H9 (cell line): ENCODE results near the gene ARHGAP26. TPM values are rescaled to one million over a fixed set of nuclear protein-coding genes. Genes with fewer than 3 reads are reported as not detected.

Experiments
- DNase-seq: peaks from one replicate; pipeline ENCODE4 v3.0.0-alpha.2; 2017
- H2AFZ ChIP-seq: one replicate; pipeline ENCODE4 v1.6.1; 2013; ENCODE audit warnings: mild to moderate bottlenecking, low read length, control low read depth, moderate library complexity
- H2AK5ac ChIP-seq: 2 replicates; pipeline ENCODE4 v1.6.1; 2013; ENCODE audit warnings: low read length, control low read depth, mixed read lengths; ENCODE audit not compliant: insufficient read length
- H2BK120ac ChIP-seq: one replicate; pipeline ENCODE4 v1.6.1; 2013; ENCODE audit warnings: low read depth, mild to moderate bottlenecking, low read length, control low read depth, inconsistent platforms; ENCODE audit not compliant: poor library complexity, severe bottlenecking
- H2BK12ac ChIP-seq: 2 replicates; pipeline ENCODE4 v1.6.1; 2013; ENCODE audit warnings: low read length, control low read depth, mixed read lengths, low read depth; ENCODE audit not compliant: insufficient read length
- H2BK15ac ChIP-seq: 2 replicates; pipeline ENCODE4 v1.6.1; 2013; ENCODE audit warnings: low read depth, low read length, control low read depth
- H2BK20ac ChIP-seq: one replicate; pipeline ENCODE4 v1.6.1; 2013; ENCODE audit warnings: low read depth, mild to moderate bottlenecking, low read length, control low read depth, inconsistent platforms; ENCODE audit not compliant: poor library complexity, severe bottlenecking
- H2BK5ac ChIP-seq: 2 replicates; pipeline ENCODE4 v1.6.1; 2013; ENCODE audit warnings: low read length, control low read depth, mixed read lengths; ENCODE audit not compliant: insufficient read length
- H3K14ac ChIP-seq: 2 replicates; pipeline ENCODE4 v1.6.1; 2013; ENCODE audit warnings: low read length, control low read depth; ENCODE audit not compliant: insufficient read depth
- H3K18ac ChIP-seq: 2 replicates; pipeline ENCODE4 v1.6.1; 2013; ENCODE audit warnings: low read depth, mild to moderate bottlenecking, mixed read lengths, low read length, control low read depth; ENCODE audit not compliant: insufficient read length
- H3K23ac ChIP-seq: 2 replicates; pipeline ENCODE4 v1.6.1; 2013; ENCODE audit warnings: low read length, control low read depth, mixed read lengths, low read depth; ENCODE audit not compliant: insufficient read length
- H3K23me2 ChIP-seq: 2 replicates; pipeline ENCODE4 v1.6.1; 2013; ENCODE audit warnings: low read depth, mild to moderate bottlenecking, mixed read lengths, low read length, control low read depth; ENCODE audit not compliant: insufficient read length, poor library complexity, severe bottlenecking
- H3K27ac ChIP-seq: 2 replicates; pipeline ENCODE4 v1.5.1; 2013; ENCODE audit warnings: low read length, control low read depth, mixed read lengths, low read depth; ENCODE audit not compliant: insufficient read length
- H3K27me3 ChIP-seq: 2 replicates; pipeline ENCODE4 v1.6.1; 2013; ENCODE audit warnings: low read length, control low read depth, inconsistent platforms; ENCODE audit not compliant: insufficient read depth
- H3K4ac ChIP-seq: 2 replicates; pipeline ENCODE4 v1.6.1; 2013; ENCODE audit warnings: low read depth, mild to moderate bottlenecking, control low read depth, inconsistent platforms, low read length, moderate library complexity
- H3K4me1 ChIP-seq: 2 replicates; pipeline ENCODE4 v1.6.1; 2013; ENCODE audit warnings: low read length, control low read depth, inconsistent platforms; ENCODE audit not compliant: insufficient read depth
- H3K4me2 ChIP-seq: 2 replicates; pipeline ENCODE4 v1.6.1; 2013; ENCODE audit warnings: low read length, control low read depth, mixed read lengths; ENCODE audit not compliant: insufficient read length, insufficient read depth
- H3K56ac ChIP-seq: 2 replicates; pipeline ENCODE4 v1.6.1; 2013; ENCODE audit warnings: low read depth, mild to moderate bottlenecking, mixed read lengths, low read length, control low read depth; ENCODE audit not compliant: insufficient read length
- H3K79me1 ChIP-seq: 2 replicates; pipeline ENCODE4 v1.6.1; 2013; ENCODE audit warnings: low read depth, mild to moderate bottlenecking, moderate library complexity, low read length, control low read depth, inconsistent platforms; ENCODE audit not compliant: insufficient read depth, poor library complexity, severe bottlenecking
- H3K79me2 ChIP-seq: 2 replicates; pipeline ENCODE4 v1.6.1; 2013; ENCODE audit warnings: low read length, control low read depth, inconsistent platforms; ENCODE audit not compliant: insufficient read depth
- H3K9ac ChIP-seq: 2 replicates; pipeline ENCODE4 v1.6.1; 2013; ENCODE audit warnings: low read length, control low read depth, mixed read lengths; ENCODE audit not compliant: insufficient read length; ENCODE audit errors: extremely low read depth
- H3K9me3 ChIP-seq: one replicate; pipeline ENCODE4 v1.6.1; 2013; ENCODE audit warnings: low read depth, low read length, inconsistent platforms; ENCODE audit not compliant: control insufficient read depth
- H3T11ph ChIP-seq: one replicate; pipeline ENCODE4 v1.6.1; 2013; ENCODE audit warnings: mild to moderate bottlenecking, low read length, control low read depth, inconsistent platforms
- H4K20me1 ChIP-seq: one replicate; pipeline ENCODE4 v1.6.1; 2013; ENCODE audit not compliant: control insufficient read depth, insufficient read length, insufficient read depth
- H4K5ac ChIP-seq: 2 replicates; pipeline ENCODE4 v1.6.1; 2013; ENCODE audit warnings: low read depth, mild to moderate bottlenecking, mixed read lengths, low read length, control low read depth; ENCODE audit not compliant: insufficient read length
- H4K8ac ChIP-seq: replicated peaks from 2 replicates; pipeline ENCODE4 v1.6.1; 2013; ENCODE audit warnings: low read length, control low read depth, mixed read lengths, low read depth; ENCODE audit not compliant: insufficient read length
- H4K91ac ChIP-seq: 2 replicates; pipeline ENCODE4 v1.6.1; 2013; ENCODE audit warnings: low read depth, mild to moderate bottlenecking, moderate library complexity, mixed read lengths, low read length, control low read depth; ENCODE audit not compliant: insufficient read length
- H3K27ac Mint-ChIP-seq, 3 experiments: 2 replicates in 2 of 3; 3 replicates in 1 of 3; pipeline ENCODE4 v1.8.0; 2020 to 2021; ENCODE audit warnings: mixed read lengths in 3 of 3, mild to moderate bottlenecking in 1 of 3, moderate library complexity in 1 of 3
- H3K27me3 Mint-ChIP-seq: 2 replicates; pipeline ENCODE4 v1.8.0; 2021; ENCODE audit warnings: low read depth, mild to moderate bottlenecking, moderate library complexity, mixed read lengths
- H3K36me3 Mint-ChIP-seq, 3 experiments: 2 replicates in 2 of 3; 3 replicates in 1 of 3; pipeline ENCODE4 v1.8.0; 2020 to 2021; ENCODE audit warnings: low read depth in 3 of 3, mixed read lengths in 3 of 3; ENCODE audit not compliant: insufficient read depth in 1 of 3
- H3K4me1 Mint-ChIP-seq, 2 experiments: 2 replicates each; pipeline ENCODE4 v1.8.0; 2020; ENCODE audit warnings: mixed read lengths in 2 of 2
- H3K4me3 Mint-ChIP-seq, 2 experiments: 2 replicates in 1 of 2; 3 replicates in 1 of 2; pipeline ENCODE4 v1.8.0; 2020 to 2021; ENCODE audit warnings: mild to moderate bottlenecking in 2 of 2, mixed read lengths in 2 of 2, moderate library complexity in 1 of 2
- H3K9me3 Mint-ChIP-seq, 2 experiments: 2 replicates in 1 of 2; 3 replicates in 1 of 2; pipeline ENCODE4 v1.8.0; 2020; ENCODE audit warnings: mild to moderate bottlenecking in 2 of 2, mixed read lengths in 2 of 2, moderate library complexity in 1 of 2
- CTCF ChIP-seq: fragments of 200-600 bp; sonication (generic); conservative IDR thresholded peaks from 3 replicates; pipeline ENCODE4 v1.8.0; 2021; ENCODE audit warnings: antibody characterized with exemption, mild to moderate bottlenecking
- WGBS: extraction: QIAGEN DNeasy Blood & Tissue Kit; methylation state at CpG from one replicate; pipeline ENCODE4 v1.1.7; 2013; ENCODE audit warnings: missing lambda C conversion rate, low lambda C conversion rate, mixed read lengths; ENCODE audit not compliant: insufficient read length; ENCODE audit errors: extremely low coverage; 5-methylcytosine and 5-hydroxymethylcytosine counted together
- total RNA-seq: library from RNA; stranded (reverse); gene quantifications from 2 replicates; pipeline ENCODE4 v1.2.1, GENCODE V29; 2021

ARHGAP26 gene
- total RNA-seq, 1 experiment from 2014 or later: 13.8 TPM

DNA sequence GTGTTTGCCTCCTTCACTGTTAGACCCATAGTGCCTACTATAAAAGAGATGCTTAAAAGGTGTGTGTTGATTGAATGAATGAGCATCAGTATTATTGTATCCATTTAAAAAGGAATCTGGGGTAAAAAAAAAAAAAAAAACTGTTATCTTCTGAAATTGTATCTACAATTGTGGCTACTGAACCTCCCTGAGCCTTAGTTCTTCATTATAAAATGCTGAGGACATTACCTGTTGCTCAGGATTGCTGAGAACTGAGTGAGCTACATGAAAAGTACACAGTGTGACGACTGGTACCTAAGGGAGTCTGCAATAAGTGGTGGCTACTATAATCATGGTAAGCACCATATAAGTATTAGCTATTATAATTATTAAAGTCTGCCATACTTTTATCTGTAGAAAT lies 362.6 kb downstream of the ARHGAP26 start:
- Mint-ChIP-seq H3K9me3 (no peaks in the 10 kb centered on the region), H3K4me1 (peaks cover 12 to 23% of the 10 kb centered on the region in 2 experiments), H3K36me3 (0 out of 7 replicates have a peak, but pooled peaks cover 0 to 2% (median 0%) of the 10 kb centered on the region in 3 experiments), H3K4me3 (no peak overlapping the region), H3K27me3 (no peaks in the 10 kb centered on the region), H3K27ac (no peak overlapping the region)
- no peak overlapping the region for H2BK15ac ChIP-seq
- no peak overlapping the region for H3K4ac ChIP-seq
- no peak overlapping the region for H2BK120ac ChIP-seq
- no peak overlapping the region for H2BK20ac ChIP-seq
- TF ChIP-seq CTCF: no peak
- no peak overlapping the region for H2BK12ac ChIP-seq
- no peak overlapping the region for H2AFZ ChIP-seq
- no peak overlapping the region for H2AK5ac ChIP-seq
- H3K56ac ChIP-seq: no peak overlapping the region
- no peak for DNase-seq
- no peaks in the 10 kb centered on the region for H3K79me2 ChIP-seq
- no peak overlapping the region for H3T11ph ChIP-seq
- no peaks in the 10 kb centered on the region for H3K23me2 ChIP-seq
- no CpG with 5 or more reads among the region's 1 CpG for WGBS
- no peak overlapping the region for H3K9ac ChIP-seq
- H2BK5ac ChIP-seq: no peak overlapping the region
- H3K4me2 ChIP-seq: no peak overlapping the region
- H3K4me1 ChIP-seq: no peaks in the 10 kb centered on the region
- H4K91ac ChIP-seq: no peak overlapping the region
- no peak overlapping the region for H4K5ac ChIP-seq
- no peaks in the 10 kb centered on the region for H4K20me1 ChIP-seq
- no peak overlapping the region for H3K27ac ChIP-seq
- no peaks in the 10 kb centered on the region for H3K9me3 ChIP-seq
- no peak overlapping the region for H4K8ac ChIP-seq
- no peaks in the 10 kb centered on the region for H3K79me1 ChIP-seq
- no peak overlapping the region for H3K23ac ChIP-seq
- no peak overlapping the region for H3K18ac ChIP-seq
- no peaks in the 10 kb centered on the region for H3K27me3 ChIP-seq
- H3K14ac ChIP-seq: no peak overlapping the region
